ENCODE data around the gene BRINP3. TPM values are rescaled to one million over a fixed set of nuclear protein-coding genes. Genes with fewer than 3 reads are reported as not detected.
"Not testable (repeated sequence)": the region's sequence is repeated elsewhere in the genome, so short reads cannot be mapped to it uniquely, and the experiment has no call there.

The BRINP3 gene
- total and polyA plus RNA-seq, 2 experiments from 2014 or later = 5.0 to 6.3 TPM

DNA sequence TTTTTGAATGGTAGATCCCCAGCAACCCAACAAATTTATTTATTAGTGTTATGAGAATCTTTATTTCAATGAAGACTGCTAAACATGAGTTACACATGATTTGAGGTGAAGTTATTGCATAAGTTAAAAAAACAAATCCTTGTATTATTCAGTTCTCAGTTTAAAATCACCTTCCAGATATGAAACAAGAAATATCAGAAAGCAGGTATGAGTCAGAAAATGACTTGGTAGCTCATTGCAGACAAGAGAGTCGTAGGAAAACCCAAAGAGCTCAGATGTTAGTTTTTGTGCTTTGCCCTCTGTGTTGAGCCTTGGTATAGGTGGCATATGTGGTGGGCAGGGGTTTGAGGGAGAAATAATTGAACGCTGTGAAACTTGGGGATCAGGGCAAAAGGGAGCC lies 339.4 kb downstream of the BRINP3 start:
- Histone ChIP-seq H3K4me1 (ENCODE audit: low read depth) (no peaks in the 10 kb centered on the region), H3K9me3 (ENCODE audit: low read depth) (no peaks in the 10 kb centered on the region), H3K27me3 (no peaks in the 10 kb centered on the region), H3K27ac (no peak overlapping the region), H3K36me3 (no peaks in the 10 kb centered on the region), H3K4me3 (no peak overlapping the region)
- no peak for TF ChIP-seq CTCF (IDR thresholded peaks at IDR 0.05; ENCODE audit: low read depth, low read length)
- DNase-seq (ENCODE audit: low read depth in 1 of 2, low spot score in 1 of 2) = no peak

DNA sequence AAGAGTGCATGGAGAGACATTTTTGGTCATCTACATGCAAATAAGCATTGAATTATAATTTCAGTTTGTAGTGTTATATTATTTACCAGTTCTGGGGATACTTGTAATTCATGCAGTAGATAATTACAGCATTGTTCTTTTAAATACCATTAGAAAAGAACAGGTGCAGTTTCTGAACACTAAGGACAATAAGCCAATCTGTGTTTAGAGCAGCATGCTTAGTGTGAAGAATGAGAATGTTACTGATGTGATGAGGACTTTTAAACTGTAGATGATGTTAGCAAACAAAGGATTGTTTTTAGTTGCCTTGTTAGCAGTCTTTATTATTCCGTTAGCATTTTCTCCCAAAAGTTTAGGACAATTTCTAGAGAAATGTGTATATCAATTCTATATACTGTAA lies 348.3 kb downstream of the BRINP3 start:
- Histone ChIP-seq H3K27ac (no peak overlapping the region), H3K9me3 (ENCODE audit: low read depth) (no peaks in the 10 kb centered on the region), H3K4me3 (no peak overlapping the region), H3K4me1 (ENCODE audit: low read depth) (no peaks in the 10 kb centered on the region), H3K27me3 (no peaks in the 10 kb centered on the region), H3K36me3 (no peaks in the 10 kb centered on the region)
- no peak for DNase-seq (ENCODE audit: low read depth in 1 of 2, low spot score in 1 of 2)
- TF ChIP-seq CTCF (IDR thresholded peaks at IDR 0.05; ENCODE audit: low read depth, low read length) = no peak

DNA sequence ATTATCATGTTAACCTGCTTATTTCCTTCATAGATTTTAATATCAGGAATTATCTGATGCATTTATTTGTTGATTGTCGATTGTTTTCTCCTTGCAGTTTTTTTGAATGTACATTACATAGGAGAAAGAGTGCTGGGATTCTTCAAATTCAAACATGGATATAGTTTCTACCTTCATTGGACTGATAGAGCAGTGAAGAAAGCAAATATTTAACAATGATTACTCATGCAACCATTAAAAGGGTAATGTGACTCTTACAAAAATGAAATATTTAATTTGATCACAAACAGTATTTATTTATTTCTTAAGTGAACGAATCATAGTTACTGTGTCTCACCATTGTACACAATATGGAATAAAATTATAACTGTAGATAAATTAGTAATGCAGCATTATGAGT lies 350.9 kb downstream of the BRINP3 start:
- Histone ChIP-seq H3K27me3 (no peaks in the 10 kb centered on the region), H3K36me3 (no peaks in the 10 kb centered on the region), H3K4me1 (ENCODE audit: low read depth) (no peaks in the 10 kb centered on the region), H3K27ac (no peak overlapping the region), H3K4me3 (no peak overlapping the region), H3K9me3 (ENCODE audit: low read depth) (no peaks in the 10 kb centered on the region)
- DNase-seq (ENCODE audit: low read depth in 1 of 2, low spot score in 1 of 2) = no peak
- TF ChIP-seq CTCF (IDR thresholded peaks at IDR 0.05; ENCODE audit: low read depth, low read length) = no peak

- Histone ChIP-seq H3K9me3 (ENCODE audit: low read depth) (no peaks in the 10 kb centered on the region), H3K27ac (no peak overlapping the region)
- TF ChIP-seq CTCF (IDR thresholded peaks at IDR 0.05; ENCODE audit: low read depth, low read length) = no peak
Observed at GRCh38 chr1:190124068-190124467, 353.6 kb downstream of the BRINP3 start.

DNA sequence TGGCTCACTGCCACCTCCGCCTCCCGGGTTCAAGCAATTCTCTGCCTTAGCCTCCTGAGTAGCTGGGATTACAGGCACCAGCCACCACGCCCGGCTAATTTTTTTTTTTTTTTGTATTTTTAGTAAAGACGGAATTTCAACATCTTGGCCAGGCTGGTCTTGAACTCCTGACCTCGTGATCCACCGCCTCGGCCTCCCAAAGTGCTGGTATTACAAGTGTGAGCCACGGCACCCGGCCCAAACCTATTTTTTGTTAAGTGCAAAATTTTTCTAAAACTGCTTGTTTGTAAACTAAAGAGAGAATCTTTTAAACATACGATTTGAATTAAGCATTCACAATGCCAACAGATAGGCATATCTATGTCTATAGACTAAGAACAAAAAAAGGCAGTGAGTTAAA lies 357.1 kb downstream of the BRINP3 start:
- H3K27ac ChIP-seq; DNase-seq (ENCODE audit: low read depth in 1 of 2, low spot score in 1 of 2); H3K9me3 ChIP-seq (ENCODE audit: low read depth); H3K4me3 ChIP-seq; H3K4me1 ChIP-seq (ENCODE audit: low read depth); H3K36me3 ChIP-seq; H3K27me3 ChIP-seq: not testable (repeated sequence)

More at GRCh38 chr1:190124068-190124467, 353.6 kb downstream of the BRINP3 start:
- no peak for DNase-seq (ENCODE audit: low read depth in 1 of 2, low spot score in 1 of 2)
- Histone ChIP-seq H3K27me3 (no peaks in the 10 kb centered on the region), H3K36me3 (no peaks in the 10 kb centered on the region), H3K4me3 (no peak overlapping the region), H3K4me1 (ENCODE audit: low read depth) (no peaks in the 10 kb centered on the region)

DNA sequence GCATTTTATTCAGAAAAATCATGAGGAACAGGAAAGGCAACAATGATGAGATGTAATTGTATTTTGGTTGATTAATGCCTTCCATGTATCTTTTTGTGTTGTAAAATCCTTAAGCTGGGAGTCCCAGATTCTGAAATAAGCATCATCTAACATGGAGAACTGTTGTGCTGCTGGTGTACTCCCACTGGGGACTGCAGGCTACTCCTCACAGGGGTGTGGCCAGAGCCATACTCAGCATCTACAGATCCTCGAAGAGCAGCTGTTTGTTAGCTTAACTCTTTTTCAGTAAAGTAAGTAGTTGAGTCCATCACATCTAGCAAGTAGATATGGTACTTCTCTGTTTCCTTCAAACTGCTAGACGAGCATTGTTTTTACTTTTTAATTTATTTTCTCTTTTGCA lies 358.0 kb downstream of the BRINP3 start:
- no peak for TF ChIP-seq CTCF (IDR thresholded peaks at IDR 0.05; ENCODE audit: low read depth, low read length)
- Histone ChIP-seq H3K4me3 (no peak overlapping the region), H3K36me3 (no peaks in the 10 kb centered on the region), H3K27ac (no peak overlapping the region), H3K27me3 (no peaks in the 10 kb centered on the region), H3K4me1 (ENCODE audit: low read depth) (no peaks in the 10 kb centered on the region), H3K9me3 (ENCODE audit: low read depth) (no peaks in the 10 kb centered on the region)
- DNase-seq (ENCODE audit: low read depth in 1 of 2, low spot score in 1 of 2) = no peak

Data from cardiac muscle cell (in vitro differentiated cells and primary cell).